Measurements from ENCODE around the gene ATP11B.
A peak's percentile ranks its signal among the peaks of the same experiment; 100 is the strongest.

Gene ATP11B

DNA sequence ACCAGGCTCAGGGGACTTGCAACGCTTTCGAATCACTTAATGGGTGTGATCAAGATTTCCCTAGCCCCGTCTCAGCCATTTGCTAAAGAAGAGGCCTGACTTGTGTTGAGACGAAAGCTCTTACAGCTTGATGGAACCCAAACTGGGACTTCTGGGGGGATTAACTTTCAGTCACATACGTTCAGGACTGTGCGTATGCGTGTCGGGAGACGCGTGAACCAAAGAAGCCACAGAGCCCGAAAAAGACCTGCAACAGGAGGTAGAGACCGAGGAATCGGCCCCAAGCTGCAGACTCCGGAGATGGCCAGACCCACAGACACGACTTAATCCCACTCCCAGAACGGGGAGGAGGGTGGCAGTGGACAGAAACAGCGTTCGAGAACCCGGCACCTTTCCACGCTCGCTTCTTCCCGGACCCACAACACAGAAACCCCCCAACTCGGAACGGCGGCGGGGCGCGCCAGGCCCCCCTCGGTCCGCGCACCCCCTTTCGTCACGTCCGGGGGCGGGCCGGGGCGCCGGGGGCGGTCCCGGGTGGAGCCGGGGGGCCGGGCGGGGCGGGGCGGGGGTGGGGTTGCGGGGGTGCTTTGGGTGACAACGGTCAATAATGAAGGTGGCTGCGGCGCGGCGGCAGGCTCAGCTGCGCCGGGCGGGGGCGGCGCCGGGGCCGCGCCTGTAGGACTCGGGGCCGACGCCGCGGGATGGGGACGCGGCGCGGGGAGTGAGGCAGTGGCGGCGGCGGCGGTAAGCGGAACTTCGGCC, at the start of gene ATP11B:
Gene ATP11B (plus strand): TSS at position 604 of the 762 bp plus-strand sequence. CDS start 256 bp downstream, outside the sequence.
- peak; percentile 87 for DNase-seq

DNA sequence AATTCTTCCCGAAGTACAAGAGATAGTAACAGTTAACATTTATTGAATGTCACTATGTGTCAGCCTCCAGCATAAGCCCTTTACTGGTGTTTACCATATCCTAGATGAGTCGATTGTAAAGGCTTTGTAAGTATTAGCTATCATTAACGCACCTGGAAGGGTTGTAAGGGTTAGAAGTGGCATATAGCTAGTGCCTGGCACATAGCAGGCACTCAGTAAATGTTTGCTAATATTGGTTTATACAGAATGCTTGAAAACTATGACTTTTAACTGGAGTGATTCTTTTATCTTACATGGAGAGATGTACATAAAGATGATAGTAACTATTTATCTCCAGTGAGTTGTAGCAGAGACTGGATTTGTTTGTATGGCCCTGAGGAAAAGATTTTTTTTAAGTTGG, 46.3 kb upstream of the ATP11B start:
- no peak for DNase-seq

DNA sequence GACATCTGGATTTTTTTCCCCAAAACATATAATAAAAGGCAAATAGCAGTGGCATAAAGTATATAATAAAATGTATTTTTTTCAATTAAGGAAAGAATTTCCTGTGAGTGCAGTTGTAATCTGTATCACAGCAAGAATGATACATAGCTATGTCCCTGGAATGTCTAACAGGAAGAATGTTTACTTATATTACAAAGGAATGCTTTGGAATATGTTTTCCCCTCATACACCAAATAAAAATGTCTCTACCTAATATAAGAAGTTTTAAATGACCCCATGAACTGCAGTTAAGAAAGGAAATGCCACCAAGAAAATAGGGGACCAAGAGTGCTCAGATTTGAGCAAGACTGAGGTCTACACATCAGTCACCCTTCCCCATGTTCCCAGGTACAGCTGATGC, 38.0 kb upstream of the ATP11B start:
- no peak for DNase-seq

DNA sequence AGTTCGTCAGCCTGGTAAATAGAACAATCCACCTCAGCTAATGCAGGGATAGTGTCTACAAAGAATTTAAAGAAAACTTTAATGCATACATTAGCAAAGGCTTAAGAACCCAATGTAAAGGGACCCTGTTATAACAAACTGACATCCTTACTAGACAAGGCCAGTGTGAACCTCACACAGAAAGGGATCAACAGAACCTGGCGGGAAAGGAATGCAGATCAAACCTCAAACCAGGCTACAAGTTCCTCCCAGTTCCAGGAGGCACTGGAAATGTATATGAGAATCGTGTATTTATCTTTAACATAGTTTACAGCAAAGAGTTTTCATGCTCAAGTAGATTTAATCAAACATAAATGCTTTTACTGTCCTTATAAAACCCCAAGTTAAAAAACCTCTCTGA, 37.6 kb upstream of the ATP11B start:
- DNase-seq = no peak

DNA sequence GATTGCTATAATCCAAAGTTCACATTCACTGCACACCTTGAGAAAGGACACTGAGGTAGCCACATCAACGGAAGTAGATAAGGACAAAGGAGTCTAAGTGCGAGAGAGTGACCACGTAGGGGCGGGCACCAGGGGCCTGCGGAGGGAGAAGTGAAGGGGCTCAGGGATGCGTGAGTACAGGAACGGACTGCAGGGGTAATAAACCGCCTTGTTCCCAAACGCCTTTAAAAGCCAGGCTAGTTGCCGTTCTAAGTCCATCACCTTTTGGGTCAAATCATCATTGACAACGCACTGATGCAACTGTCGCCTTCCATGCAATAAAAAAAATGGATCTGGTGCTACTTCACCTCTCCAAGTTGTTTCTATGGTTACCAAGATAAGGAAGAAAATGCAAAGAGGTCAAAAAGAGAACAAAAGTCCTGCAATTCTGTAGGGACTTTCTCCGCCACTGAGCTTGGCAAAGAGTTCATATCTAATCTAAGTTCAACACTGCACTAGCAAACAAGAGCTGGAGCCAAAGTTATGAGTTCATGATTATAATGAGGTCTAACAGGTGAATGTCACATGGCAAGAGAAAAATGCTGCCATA, 32.6 kb upstream of the ATP11B start:
- DNase-seq = no peak

DNA sequence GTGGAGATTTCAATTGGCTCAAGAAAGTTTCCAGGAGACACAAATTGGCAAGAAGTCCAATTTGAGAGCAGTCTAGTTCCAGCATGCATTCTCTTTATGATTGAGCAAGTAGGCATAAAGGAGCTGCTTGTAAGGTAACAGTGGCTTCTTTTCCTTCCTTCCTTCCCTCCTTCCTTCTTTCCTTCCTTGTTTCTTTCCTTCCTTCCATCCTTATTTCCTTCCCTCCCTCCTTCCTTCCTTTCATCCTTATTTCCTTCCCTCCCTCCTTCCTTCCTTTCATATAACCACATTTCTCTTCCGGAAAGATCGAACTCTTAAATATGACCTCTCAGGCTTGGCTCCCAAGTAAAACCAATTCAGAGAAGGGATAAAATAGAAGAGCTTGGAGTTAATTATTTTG, 29.4 kb upstream of the ATP11B start:
- no peak for DNase-seq

DNA sequence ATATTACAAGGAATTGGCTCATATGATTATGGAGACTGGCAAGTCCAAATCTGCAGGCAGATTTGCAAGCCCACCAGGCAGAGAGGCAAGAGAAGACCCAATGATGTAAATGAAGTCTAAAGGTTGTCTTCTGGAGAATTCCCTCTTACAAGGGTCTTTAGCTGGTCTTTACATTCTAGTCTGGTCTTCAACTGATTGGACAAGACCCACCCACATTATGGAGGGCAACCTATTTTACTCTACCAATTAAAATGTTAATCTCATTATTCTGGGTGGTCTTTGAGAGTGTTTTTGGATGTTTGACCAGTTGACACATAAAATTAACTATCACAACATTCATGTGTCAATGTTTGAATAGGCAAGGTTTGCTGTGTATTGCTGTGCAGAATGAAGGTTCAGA, 28.0 kb upstream of the ATP11B start:
- DNase-seq = no peak

DNA sequence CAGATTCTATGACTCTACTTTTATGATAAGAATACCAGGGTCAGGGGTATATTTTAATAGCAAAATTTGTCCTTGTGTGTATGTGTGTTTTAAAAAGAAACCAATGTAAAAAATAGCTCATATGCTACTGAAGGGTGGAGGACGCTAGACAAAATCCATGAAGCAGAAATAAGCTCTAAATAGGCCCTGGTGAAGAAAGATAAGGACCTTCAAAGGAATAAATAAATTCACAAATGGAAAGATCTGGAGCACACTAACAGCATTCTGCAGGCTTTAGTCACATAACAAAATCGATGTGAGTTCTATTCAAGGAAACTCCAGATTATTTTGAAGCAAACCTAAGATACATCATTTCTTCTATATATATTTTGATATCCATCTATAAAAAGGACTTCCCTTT, 27.2 kb upstream of the ATP11B start:
- no peak for DNase-seq

DNA sequence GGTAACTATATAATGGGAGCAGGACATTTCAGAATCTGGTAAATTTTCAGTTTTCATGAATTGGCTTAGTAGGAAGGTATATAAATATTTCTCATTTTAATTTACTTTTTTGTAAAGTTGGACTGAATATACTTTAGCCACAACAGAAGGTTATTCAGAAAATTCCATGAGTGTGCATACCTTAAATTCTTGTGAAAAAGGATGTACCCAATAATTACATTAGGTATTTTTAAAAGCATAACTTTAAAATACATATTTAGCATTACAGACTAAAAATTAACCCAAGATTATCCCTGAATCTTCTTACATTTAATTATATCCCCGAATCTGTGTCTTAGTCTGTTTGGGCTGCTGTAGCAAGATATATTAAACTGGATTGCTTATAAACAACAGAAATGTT, 24.9 kb upstream of the ATP11B start:
- DNase-seq = no peak

DNA sequence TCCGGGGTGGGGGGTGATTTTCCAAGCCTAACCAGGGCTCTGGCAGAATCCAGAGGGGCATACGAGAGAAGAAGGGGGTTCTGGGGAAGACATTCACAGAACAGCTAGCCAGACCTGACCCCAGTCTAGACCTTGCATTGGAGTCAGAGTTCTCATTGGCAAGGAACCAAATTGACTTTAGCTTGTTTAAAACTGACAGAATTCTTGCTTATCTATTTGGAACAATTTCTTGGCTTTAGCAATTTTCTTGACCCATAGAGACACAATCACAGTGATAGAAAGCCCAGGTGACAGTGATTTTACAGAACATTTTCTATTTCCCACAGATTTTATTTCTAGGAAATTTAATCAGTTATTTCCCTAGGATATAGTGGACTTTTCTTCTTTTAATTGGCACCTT, 23.6 kb upstream of the ATP11B start:
- DNase-seq = no peak

DNA sequence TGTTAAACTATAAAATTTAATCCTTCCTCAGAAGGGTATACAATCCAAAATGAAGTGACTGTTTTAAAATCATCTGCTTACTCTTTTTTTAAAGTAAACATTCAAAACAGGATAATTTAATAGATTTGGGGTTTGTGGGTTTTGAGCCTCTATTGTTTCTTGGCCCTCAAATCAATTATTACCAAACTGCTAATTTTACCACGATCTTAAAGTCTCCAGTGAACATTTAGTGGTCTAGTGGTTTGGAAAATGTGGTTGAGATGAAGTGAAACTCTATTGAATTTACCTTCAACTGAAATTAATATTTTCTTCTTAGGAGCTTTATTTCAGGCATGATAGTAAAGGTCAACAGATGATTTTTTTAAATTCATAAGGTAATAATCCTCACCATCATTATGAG, 11.2 kb upstream of the ATP11B start:
- DNase-seq = no peak

DNA sequence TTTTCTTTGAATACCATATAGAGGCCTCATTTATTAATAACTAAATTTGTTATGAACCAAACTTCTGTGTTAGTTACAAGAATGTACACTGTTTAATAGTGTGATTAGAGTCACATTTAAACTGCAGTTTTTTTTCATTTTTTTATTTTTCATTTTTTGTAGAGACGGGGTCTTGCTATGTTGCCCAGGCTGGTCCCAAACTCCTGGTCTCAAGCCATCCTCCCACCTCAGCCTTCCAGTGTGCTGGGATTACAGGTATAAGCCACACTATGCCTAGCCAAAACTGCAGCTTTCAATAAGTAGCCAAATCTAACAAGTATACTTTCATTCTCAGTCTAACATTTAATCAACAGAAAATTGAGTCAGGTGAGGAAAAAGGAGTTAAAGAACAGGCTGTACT, 10.2 kb upstream of the ATP11B start:
- no peak for DNase-seq

DNA sequence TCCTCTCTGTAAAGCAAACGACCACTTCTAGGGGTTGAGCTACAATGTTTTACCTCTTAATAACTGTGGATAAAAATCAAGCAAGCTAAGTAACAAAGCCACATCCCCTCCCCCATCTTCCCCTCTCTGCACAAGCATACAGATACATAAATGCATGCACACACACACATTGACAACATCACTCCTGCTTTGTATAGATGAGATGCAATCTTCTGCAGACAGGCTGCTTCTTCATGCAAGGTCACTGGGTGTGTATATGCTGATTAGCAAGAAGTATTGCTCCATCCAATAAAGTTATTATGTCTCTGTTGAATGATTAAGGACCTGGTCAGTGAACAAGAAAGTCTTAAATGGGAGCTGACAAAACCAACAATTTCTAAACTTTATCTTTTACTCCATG, 8.8 kb upstream of the ATP11B start:
- no peak for DNase-seq

DNA sequence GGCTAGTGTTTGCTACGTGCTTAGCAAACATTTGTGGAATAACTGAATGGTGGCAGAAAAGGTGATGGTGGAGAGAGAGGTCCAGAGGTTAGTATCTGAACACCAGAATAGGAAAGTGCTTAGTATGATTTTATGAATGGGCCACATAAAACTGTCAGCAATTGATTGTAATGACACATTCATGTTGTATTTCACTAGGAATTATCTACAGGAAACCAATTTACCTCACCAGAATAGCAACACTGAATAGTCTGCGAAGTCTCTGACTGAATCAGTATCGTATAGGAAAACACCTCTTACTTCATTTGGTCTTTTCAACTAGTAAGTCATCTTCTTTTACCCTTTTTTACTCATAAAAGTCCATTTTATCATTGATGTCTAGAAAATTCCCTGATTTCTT, 8.2 kb upstream of the ATP11B start:
- no peak for DNase-seq

DNA sequence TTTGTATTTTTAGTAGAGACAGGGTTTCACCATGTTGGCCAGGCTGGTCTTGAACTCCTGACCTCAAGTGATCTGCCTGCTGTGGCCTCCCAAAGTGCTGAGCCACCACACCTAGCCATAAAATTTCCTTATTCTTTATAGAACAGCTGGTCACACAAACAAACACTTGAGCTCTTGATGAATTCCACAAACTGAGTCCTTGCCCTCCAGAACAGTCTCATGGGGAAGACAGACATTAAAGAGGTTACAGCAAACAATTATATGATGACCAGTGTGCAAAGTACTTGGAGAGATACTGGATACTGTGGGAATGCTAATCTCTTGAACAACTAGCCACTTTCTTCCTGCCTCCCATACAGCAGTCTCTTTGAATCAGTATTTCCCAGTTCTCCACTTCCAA, 7.5 kb upstream of the ATP11B start:
- DNase-seq = no peak

DNA sequence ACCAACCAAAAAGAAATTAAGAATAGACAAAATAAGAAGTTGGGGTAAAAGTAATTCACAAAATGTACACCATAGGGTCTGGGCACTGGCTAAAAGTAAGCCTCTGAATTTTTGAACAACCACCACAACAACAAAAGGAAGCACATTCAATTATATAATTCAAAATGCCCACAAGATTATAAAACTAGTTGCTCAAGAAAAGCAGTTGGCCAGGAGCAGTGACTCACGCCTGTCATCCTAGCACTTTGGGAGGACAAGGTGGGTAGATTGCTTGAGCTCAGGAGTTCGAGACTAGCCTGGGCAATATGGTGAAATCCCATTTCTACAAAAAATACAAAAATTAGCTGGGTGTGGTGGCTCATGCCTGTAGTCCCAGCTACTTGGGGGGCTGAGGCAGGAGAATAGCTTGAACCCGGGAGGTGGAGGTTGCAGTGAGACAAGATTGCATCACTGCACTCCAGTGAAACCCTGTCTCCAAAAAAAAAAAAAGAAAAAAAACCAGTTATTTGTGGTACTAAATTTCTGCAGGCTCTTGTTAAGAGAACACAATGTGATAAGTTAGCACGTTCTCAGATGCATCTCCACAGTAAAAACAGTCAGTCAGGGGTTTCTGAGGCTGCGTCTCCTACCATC, 6.6 kb upstream of the ATP11B start:
- DNase-seq = no peak

DNA sequence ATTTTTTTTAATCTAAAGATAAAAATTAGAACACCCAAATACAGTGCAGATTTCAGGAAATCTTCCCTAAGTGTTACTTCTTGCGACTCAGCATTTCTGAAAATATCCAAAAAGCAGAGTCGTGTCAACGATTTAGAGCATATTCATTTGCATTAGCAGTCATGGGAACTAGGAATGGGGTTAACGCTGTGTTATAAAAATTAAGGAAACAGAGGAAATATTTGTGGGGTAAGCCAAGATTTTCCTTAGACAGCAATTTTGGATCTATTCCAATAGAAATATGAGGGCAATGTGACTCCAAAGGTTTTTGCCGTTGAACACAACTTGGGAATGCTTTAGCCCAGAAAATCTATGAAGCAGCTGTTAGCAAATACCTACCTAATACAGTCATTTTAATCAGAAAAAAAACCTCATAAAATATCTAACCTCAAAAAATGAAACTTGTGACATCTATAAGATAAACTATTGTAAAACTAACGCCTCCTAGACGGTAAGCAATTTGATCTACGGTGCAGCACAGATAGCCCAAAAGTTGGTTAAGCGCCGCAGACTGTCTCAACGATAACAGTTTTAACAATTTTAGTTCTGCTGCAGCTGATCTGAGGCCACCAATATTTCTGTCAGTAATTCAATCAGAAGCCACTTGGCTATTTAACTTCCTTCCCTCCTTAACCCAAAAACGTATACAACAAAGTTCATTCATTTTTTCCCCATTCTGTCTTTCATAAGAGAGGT, 5.8 kb upstream of the ATP11B start:
- no peak for DNase-seq

DNA sequence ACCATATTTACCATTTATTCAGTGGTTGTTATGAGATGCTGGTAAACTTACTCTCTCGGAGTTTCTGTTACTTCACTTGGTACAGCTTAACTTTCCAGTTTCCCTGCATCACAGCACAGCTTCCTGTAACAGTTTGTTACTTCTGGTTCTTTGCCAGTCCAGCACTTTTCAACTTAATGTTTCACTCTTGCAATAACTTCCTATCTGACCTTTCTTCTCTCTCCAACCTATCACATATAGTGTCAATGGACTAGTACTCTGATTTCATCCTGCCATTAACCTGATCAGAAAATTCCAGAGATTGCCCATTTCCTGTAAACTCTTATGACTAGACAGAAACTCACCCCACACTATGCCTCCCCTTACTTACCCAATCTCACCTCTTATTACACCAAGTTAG, 3.9 kb upstream of the ATP11B start:
- DNase-seq = no peak

DNA sequence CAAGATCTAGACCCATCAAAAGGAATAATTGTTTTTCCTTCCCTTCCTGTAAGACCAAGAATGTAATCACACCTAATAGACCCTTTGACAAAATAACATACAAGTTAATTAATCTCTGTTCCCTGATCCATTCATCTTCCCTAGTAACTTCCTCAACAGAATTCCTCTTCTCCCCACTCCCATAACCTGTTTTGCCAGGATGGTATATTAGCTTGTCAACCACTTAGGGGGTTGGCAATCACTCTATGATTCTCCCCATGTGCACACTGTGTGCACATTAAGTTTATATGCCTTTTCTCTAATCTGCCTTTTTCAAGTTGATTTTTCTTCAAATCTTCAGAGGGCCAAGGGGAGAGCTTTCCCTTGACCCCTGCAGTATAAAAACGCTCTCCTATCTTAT, 2.7 kb upstream of the ATP11B start:
- no peak for DNase-seq

DNA sequence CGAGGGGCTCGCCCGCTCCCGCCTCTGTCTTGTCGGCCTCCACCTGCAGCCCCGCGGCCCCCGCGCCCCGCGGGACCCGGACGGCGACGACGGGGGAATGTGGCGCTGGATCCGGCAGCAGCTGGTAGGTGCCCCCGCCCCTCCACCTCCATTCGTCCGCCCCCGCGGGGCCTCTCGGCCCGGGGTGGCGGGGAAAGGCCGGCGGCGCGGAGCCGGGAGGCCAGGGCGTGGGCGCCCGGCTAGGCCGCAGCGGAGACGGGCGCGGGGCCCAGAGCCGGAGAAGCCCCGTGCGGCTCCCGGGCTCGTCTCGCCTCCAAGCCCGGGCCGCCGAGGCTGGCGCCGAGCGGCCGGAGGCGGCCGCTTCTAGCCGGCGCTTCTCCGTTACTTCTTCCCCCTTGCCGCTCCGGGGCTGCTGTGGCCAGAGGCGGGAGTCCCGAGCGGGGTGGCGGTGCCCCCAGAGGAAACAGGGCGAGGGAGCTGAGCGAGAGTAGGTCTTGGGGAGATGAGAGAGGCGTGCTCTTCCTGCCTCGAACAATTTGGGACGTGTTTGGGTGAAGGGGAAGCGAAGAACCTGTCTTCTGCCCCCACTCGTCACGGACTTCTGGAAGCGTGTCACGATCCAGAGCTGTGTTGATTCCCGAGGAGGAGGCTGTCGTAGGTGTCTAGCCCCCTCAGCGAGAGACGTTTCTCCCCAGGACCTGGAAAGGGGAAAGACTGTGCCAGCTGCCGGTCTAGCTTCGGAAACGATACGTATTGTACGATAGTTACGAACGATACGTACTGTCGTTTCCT, 555 bp downstream of the ATP11B start:
- DNase-seq = peak; percentile 61

DNA sequence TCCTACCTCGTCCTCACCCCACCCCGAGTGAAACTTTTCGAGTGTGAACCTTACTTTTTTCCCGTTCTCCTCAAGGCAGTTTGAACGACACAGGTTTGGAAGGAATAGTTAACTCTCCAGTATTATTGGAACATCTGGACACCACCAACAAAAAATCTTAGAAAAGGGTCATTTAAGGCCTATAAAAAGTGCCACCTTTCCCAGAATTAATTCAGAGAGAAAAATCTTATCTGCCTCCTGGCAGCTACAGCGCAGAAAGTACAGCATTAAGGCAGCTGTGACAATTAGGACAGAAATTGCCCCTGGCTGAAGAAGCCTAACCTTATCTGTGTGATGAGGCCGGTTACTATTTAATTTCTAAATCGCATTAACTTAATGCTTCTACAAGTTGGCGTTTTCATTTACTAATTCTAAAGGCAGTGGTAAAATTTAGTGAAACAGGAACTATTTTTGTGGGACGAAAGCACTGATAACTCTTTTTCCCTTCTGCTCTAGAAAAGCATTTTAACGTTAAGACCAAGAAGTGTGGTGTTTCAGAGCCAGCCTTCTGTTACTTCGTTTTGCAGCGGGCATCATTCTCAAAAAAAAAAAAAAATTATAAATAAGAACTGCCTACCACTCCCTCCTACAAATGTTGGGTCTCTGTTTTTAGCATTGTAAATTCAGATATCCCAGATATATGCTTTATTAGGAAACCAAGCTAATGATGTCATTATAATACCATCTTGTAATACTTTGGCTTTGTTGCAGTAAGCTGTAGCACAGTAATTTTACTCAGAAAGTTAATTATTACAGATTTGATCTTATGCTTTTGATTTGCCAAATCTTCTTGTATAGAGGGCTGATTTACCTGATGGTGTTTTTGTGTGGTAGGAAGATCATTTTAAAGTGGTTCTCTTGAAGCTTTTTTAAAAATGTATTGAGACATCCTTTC, 1.4 kb downstream of the ATP11B start:
- DNase-seq = no peak

DNA sequence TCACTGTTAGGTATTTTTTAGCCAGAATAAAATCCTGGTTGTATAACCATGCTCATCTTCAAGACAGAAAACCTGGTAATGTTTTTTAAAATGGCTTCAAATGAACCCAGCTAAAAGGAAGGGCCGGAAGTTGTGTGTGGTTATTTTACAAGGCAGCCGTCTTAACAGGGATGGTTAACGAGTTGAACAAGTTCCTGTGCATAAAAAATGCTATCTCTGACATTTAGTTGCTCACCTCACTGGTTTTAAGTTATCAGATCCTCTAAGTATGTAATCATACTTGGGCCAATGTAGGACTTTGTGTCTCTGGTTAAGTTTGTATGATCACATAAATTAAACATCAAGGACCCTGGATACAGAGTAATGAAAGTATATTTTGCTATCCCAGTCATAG, 2.1 kb downstream of the ATP11B start:
- no peak for DNase-seq
